Left forelimb (tissue), 1 donor: ENCODE measurements around the gene TPM1.

Experiments
- DNase-seq: peaks from one replicate; pipeline ENCODE4 v3.0.0-alpha.2; 2018; ENCODE audit warnings: low spot score

The TPM1 gene

DNA sequence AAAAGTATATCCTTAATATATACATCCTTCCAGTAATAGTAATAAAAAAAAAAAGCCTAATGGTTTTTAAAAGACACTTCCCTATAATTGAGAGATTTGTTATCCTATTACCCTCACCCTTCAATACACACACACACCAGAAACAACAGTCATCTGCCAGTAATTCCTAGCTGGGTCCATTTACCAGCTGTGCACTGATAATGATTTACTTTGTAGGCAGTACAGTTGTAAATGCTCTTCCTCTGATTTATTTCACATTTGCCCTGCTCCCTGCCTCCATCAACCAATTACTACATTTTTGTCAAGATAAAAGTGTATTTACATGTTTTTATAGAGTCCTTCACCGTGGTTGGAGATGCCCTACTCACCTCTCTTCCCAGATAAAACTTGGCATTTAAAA, 12.4 kb downstream of the TPM1 start:
- DNase-seq, result no peak

- DNase-seq, result no peak
Measured at GRCh38 chr15:63056829-63057228, 14.3 kb downstream of the TPM1 start.

DNA sequence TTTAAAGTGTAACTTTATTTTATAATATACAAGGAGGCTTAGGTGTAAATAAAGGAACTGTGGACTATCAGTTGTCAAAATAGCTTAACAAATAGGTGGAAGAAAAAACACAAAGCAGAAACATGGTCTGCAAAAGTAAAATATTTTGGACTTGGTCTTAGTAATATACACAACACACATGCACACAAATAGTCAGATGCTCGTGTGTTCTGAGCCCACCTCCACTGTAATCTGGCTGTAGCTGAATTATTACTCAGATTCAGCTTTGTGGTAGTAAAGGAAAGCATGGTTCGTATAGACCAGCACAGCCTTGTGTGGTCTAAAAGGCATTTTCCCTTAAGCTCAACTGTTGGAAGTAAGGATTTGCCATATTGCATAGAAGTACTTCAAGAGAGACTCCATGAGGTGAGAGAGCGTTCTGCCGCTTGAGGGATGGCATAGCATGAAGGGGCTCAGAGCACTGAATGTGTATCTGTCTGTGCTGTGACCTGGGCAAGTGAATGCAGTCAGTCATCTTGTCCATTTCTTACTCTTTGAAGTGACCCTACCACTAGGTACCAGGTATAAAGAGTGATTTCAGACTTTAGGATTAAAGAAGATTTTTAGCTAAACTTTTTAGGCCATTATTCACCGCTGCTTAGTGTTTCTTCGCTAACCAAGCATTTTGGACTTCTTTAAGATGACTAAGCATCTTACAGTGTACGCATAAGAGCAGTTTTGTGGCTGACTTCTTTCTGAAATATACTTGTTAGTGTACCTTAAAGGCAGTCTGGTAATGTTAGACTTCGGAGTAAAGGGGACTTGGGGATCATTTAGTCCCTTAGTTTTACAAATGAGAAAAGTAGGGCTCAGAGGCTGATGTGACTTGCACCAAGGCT, 15.2 kb downstream of the TPM1 start:
- DNase-seq, result no peak

- no peak for DNase-seq
Measured at GRCh38 chr15:63059075-63059474, 16.5 kb downstream of the TPM1 start.

- DNase-seq, result no peak
Measured at GRCh38 chr15:63059573-63060216, 17.1 kb downstream of the TPM1 start.

GRCh38 chr15:63060699-63061098, 18.2 kb downstream of the TPM1 start:
- DNase-seq, result no peak

GRCh38 chr15:63061975-63062374, 19.4 kb downstream of the TPM1 start:
- DNase-seq, result no peak

GRCh38 chr15:63063164-63063756, 20.7 kb downstream of the TPM1 start:
- no peak for DNase-seq

GRCh38 chr15:63063877-63064409, 21.4 kb downstream of the TPM1 start:
- no peak for DNase-seq

- no peak for DNase-seq
Measured at GRCh38 chr15:63065262-63066221, 23.0 kb downstream of the TPM1 start.

- DNase-seq, result no peak
Measured at GRCh38 chr15:63066272-63066671, 23.7 kb downstream of the TPM1 start.

DNA sequence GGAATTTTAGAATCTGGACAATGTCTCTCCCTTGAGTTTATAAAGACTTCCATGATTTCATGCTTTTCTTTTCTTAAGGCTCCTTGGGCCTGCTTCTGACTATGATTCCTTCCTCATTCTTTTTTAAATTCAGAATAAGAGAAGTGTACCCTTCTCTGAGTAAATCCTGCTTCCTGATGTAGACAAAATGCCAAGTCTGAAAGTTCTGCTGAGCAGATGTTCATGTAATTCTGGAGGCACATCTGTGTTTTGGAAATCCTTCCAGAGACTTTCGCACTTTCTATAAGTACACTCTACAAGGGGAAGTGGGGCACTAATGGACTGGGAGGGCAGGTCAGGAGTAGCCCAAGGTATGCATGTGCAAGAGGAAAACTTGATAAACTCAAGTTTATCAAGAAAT, 24.8 kb downstream of the TPM1 start:
- DNase-seq, result no peak

DNA sequence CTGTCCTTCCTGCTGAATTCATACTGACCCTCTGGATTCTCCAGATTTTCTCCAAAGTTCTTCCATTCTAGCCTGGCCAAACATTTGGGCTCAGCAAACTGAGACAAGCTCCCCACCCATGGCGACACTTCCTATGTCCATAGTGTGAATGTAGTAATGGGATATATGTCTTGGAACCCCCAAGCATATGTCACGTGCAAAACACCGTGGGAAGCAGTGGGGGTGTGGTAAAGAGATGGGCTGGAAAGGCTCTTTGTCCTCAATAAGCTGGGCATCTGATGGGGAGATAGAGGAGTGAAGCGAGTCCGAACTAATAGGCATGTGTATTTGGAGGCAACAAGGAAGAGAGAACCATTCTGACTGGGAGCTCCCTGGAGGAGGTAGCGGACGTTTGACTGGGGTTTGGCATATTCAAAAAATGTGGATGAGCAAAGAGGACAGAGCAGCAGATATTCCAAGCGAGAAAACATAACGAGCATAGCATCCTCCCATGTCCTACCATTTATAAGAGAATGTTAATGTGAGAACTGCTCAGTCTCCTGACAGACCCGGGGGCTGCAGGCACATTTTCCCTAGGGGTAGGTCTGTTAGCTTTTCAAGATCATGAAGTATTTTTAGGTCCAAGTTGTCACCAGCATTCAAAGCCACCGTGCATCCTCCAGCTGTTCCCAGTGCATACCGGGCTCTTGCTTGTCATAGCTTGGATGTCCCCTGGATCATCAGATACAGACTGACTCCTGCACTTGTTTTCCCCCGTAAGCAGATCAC, 25.6 kb downstream of the TPM1 start:
- no peak for DNase-seq

DNA sequence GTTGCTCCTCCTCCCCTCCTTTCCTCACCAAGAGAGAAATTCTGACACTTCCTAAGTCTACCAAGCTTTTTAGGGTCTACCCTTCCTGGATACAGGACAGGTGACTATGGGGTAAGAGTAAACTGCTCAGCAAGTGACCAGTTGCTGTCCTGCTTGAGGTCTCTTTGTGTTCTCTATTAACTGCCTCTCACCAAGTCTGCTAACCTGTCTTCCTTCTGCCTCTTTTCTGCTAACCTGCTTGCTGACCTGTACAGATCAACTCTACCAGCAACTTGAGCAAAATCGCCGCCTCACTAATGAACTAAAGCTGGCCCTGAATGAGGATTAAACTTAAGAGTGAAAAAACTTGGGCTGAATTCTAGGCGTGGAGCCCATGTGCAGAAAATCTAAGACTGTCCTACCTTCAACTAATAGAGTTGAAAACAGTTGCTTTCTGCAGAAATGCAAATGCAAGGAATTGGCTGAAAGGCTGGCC, 27.1 kb downstream of the TPM1 start:
- DNase-seq, result no peak

DNA sequence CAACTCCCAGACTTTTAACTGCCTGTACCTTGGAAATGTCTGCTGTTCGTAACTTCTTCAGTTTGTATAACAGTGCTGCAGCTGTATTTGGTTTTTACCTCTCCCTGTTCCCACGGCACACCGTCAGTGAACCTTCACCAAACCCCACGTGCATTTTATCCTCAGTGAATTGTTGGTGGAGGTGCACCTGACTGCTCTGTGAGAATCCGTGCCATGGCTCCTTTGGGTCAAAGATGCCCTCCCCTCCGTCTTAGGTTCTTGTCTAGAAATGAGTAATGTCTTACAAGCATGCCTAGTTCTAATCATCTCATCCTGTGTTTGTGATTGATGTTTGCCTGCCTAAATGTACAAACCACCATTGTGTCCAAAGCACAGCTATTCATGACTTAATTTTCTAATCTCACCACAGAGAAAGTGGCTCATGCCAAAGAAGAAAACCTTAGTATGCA, 28.2 kb downstream of the TPM1 start:
- no peak for DNase-seq

DNA sequence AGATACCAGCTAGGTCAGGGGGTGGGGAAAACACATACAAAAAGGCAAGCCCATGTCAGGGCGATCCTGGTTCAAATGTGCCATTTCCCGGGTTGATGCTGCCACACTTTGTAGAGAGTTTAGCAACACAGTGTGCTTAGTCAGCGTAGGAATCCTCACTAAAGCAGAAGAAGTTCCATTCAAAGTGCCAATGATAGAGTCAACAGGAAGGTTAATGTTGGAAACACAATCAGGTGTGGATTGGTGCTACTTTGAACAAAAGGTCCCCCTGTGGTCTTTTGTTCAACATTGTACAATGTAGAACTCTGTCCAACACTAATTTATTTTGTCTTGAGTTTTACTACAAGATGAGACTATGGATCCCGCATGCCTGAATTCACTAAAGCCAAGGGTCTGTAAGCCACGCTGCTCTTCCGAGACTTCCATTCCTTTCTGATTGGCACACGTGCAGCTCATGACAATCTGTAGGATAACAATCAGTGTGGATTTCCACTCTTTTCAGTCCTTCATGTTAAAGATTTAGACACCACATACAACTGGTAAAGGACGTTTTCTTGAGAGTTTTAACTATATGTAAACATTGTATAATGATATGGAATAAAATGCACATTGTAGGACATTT, 28.9 kb downstream of the TPM1 start:
- DNase-seq, result no peak

- DNase-seq, result no peak
Measured at GRCh38 chr15:63072023-63072650, 29.6 kb downstream of the TPM1 start.

GRCh38 chr15:63072809-63073277, 30.3 kb downstream of the TPM1 start:
- no peak for DNase-seq

DNA sequence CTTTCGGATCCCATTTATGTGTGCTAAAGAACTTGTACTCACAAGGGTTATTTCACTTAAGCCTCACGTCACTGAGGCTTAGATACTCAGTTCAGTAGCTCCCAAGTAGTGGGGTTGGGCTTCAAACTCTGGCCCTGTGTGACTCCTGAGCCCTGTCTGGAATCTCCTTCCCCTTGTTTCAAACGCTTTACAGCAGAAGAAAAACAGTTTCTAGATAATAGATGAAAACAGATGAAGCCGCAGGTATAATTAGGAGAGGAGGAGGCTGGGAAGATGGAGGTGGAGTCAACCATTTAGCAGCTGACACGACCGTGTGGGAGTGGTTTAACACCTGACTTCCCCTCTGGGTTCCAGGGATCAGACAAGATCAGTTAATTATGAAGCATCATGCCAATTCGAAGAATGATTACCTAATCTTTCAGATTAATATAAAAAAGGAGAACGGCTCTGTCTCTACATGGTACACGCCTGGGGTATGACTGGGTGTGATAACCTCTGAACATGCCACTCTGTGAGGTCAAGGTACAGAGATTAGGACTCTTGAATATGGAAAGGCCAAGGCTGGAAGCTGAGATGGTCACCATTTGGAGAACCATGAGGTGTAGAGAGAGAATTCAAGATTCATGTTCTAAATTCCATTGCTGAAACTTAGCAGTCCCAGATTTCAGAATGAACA, 31.1 kb downstream of the TPM1 start:
- DNase-seq, result no peak
